Renal cortical epithelial cell (primary cell): ENCODE data around the gene SNX6. TPM values are rescaled to one million over a fixed set of nuclear protein-coding genes. Genes with fewer than 3 reads are reported as not detected.
"Not testable (repeated sequence)": the region's sequence is repeated elsewhere in the genome, so short reads cannot be mapped to it uniquely, and the experiment has no call there.

ENCODE experiments used
- DNase-seq: peaks from one replicate; pipeline ENCODE4 v3.0.0-alpha.2; 2011; ENCODE audit warnings: low read depth
- total RNA-seq: library from RNA; depleted of rRNA; stranded (reverse); fragments of >200 nt; gene quantifications from 2 replicates; pipeline ENCODE4 v1.2.3, GENCODE V29; 2014

SNX6 gene
- total RNA-seq, 1 donor from 2014 or later = 377 TPM

DNA sequence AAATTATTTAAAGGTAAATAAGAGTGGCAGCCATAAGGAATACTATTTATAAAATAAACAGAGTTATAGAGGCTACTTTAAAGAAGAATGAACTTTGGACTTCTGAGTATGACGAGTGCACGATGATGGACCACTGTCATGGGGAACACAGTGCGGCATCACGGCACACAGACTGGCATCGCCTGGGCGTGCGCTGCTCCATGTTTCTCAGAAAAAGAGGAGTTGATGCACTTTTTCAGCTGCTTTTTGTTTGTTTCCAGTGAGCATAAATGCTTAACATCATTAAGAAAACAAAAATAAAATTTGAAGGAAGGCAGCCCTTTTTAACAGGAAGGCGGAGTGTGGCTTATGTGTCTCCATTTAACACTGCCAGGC lies 67.2 kb downstream of the SNX6 start:
- DNase-seq = no peak

- DNase-seq = not testable (repeated sequence)
Measured at GRCh38 chr14:34562037-34562775, 67.7 kb downstream of the SNX6 start.

GRCh38 chr14:34556498-34556829 lies 73.5 kb downstream of the SNX6 start:
- DNase-seq = not testable (repeated sequence)

DNA sequence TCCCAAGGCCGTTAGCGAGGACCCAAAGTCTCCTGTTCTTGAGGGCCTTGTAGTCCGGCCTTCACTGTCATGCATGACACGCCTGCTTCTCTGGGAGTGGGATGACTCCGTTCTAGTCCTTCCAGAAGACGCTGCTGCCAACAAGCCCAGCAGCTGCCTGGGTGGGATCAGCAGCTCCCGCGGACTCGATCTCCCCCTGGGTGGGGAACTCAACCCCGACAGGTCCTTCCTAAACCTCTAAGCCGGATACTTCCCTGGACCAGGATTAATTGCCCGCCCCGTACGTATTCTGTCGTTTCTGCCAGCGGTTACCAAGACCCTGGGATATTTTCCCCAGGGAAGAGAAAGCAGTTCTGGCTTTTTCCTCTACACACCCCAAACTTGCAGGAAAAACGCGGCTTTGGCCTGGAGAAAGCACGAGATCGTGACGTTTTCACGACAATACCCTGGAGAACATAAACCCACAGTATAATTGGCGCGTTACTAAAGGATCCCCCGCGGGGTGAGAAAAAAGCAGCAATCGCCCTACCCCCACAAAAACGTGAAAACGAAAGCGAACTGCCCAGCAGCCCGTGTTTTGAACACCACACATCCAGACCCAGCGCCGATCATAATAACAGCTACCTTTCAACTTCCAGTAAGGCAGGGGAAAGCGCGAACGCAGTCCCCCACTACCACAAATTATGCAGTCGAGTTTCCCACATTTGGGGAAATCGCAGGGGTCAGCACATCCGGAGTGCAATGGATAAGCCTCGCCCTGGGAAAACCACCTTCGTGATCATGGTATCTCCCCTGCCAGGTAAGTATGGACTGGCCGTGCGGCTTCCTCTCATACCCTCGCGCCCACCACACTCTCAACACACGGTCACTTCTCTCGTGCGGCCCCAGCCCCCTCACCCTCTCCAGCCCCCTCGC lies 74.1 kb downstream of the SNX6 start:
- DNase-seq = not testable (repeated sequence)

GRCh38 chr14:34554540-34555250 lies 75.3 kb downstream of the SNX6 start:
- DNase-seq = peak; percentile 52

DNA sequence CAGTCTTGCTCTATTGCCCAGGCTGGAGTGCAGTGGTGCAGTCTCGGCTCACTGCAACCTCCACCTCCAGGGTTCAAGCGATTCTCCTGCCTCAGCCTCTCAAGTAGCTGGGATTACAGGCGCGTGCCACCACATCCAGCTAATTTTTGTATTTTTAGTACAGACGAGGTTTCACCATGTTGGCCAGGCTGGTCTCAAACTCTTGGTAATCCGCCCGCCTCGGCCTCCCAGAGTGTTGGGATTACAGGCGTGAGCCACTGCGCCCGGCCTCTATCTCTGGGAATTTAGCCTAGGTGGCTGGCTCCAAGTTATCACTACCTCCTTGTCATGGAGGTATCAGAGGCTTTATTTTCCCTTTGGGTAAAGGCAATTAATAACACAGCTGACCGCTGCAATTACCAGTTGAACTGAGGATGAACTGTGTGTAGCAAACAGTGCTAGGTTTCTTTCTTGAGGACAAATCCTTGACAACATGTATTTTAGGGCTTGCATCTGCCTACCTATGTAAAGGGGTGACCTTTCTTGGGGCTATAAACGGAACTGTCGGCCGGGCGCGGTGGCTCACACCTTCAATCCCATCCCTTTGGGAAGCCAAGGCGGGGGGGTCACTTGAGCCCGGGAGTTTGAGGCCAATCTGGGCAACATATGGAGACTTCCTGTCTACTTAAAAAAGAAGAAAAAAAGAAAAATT lies 80.5 kb downstream of the SNX6 start:
- DNase-seq = not testable (repeated sequence)

- DNase-seq = no peak
Measured at GRCh38 chr14:34548472-34548981, 81.4 kb downstream of the SNX6 start.

- not testable (repeated sequence) for DNase-seq
Measured at GRCh38 chr14:34547136-34547520, 82.8 kb downstream of the SNX6 start.

- not testable (repeated sequence) for DNase-seq
Measured at GRCh38 chr14:34546272-34547135, 83.4 kb downstream of the SNX6 start.

DNA sequence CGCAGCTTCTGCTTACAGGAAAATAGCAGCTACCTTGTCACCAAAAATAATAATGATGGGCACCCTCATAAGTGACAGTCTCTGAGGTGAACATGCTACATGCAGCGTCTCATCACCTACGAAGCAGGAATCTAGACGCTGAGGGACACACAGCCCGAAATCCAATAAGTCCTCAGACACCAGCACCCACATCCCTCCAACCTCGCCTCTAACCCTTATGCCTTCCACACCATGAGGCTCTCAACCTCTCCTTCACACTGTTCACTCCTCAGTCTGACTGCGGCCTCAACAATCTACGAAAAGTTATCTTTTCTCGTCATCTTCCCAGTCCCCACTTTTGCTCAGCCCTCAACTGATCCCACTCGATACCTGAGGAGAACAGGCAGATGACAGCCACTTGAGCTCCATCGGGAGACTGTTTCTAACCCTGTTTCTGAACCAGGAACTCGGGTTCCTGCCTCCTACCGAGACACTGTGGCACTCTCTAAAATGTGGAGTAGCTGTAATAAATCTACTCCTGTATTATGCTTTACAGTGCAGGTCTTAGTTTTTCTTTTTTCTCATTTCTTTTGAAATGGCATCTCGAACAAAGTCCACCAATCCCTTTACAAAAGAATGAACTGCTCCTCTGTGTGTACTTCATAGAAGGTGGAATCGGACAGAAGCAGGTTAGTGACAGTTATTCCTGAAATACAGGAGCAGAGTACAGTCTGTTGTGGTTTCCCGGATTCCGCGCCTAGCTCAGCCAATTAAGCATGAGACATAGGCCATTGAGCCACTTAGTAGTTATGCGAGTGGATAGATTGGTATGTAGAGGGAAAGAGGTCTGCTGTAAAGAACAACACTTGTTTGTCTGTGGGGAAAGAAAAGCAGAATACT lies 89.5 kb downstream of the SNX6 start:
- DNase-seq = not testable (repeated sequence)

DNA sequence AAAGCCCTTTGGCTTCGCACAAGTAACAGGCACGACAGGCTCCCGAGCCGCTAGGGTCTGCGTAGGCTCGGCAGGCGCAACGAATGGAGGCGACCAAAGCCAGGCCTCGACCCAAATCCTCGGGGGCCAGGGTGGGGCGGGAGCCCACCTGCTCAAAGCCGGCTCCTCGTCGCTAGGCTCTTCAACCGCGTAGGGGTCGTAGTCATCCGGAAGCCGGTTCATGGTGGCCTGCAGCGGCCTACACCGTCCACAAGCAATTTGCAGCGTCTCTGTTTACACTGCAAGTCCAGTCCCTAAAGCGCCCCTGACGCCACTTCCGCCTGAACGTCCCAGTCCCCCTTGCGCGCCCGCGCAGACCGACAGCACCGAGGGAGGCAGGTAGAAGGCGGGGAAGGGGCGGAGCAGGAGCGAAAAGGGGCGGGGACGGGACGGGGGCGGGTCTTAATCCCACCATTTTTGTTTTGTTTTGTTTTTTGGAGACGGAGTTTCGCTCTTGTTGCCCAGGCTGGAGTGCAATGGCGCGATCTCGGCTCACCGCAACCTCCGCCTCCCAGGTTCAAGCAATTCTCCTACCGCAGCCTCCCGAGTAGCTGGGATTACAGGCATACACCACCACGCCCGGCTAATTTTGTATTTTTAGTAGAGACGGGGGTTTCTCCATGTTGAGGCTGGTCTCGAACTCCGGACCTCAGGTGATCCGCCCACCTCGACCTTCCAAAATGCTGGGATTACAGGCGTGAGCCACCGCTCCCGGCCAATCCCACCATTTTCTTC lies 90.4 kb downstream of the SNX6 start, which contains the start of gene EAPP:
EAPP (minus strand) TSS at position 295 of the 774 bp plus-strand sequence; CDS start at position 222, 73 bp downstream.
- peak; percentile 93 for DNase-seq

GRCh38 chr14:34538871-34539406 lies 91.0 kb downstream of the SNX6 start:
- DNase-seq = peak; percentile 14

DNA sequence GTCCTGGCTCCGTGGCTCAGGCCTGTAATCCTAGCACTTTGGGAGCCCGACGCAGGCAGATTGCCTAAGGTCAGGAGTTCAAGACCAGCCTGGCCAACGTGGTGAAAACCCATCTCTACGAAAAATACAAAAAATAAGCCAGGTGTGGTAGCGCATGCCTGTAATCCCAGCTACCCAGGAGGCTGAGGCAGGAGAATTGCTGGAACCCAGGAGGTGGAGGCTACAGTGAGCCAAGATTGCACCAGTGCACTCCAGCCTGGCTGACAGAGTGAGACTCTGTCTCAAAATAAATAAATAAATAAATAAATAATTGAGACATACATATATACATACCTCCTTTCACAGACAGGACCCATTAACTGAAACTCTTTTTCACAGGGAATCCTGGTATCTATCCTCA lies 91.9 kb downstream of the SNX6 start:
- DNase-seq = not testable (repeated sequence)

DNA sequence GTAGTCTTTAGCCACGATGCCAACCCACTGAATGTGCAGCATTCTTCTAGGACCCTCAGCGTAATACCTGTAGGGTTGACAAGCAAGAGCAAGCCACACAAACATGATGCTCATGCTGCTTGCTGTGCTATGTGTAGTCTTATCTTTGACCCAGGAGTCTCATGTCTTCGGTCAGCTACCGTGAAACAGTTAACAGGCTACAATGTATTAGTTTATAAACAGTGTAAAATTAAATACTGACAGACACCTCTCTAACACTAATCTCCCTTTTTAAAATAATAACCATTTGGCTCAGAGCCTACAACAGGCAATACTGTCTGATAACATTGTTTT lies 92.3 kb downstream of the SNX6 start:
- DNase-seq = no peak

DNA sequence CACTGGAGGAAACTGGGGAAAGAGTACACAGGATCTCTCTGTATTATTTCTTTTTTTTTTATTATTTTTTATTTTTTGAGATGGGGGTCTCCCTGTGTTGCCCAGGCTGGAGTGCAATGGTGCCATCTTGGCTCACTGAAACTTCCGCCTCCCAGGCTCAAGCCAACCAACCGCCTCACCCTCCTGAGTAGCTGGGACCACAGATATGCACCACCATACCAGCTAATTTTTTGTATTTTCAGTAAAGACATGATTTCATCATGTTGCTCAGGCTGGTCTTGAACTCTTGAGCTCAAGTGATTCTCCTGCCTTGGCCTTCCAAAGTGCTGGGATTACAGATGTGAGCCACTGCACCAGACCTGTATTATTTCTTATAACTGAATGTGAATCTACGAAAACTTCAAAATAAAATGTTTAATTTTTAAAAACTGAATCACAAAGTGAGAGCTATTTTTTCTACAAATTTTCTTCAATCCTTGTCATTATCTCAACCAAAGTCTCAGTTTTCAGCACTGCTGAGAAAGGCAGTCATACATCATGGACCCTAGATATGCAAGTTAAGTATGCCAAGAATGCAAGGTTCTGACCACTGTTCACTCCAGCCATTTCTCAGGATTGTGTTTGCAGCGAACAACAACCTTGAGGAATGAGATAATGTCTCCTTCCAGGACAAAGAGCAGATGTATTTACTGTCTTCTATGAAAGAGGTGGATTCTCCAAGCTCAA lies 92.8 kb downstream of the SNX6 start:
- peak; percentile 91 for DNase-seq

DNA sequence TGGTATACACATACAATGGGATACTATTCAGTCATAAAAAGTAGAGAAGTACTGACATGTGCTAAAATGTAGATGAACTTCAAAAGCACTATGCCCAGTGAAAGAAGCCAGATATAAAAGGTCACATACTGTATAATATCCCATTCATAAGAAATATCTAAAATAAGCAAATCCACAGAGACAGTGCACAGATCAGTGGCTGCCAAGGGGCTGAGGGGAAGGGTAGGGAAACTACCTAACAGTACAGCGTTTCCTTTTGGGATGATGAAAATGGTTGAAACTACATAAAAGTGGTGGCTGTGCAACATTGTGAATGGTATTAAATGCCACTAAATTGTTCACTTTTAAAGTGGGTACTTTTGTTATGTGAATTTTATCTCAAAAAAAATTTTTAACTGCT lies 102.4 kb downstream of the SNX6 start:
- no peak for DNase-seq

- DNase-seq = not testable (repeated sequence)
Measured at GRCh38 chr14:34524216-34524615, 105.7 kb downstream of the SNX6 start.

- no peak for DNase-seq
Measured at GRCh38 chr14:34522496-34522895, 107.5 kb downstream of the SNX6 start.
